ENCODE results near the gene MYL12B. TPM values are rescaled to one million over a fixed set of nuclear protein-coding genes. Genes with fewer than 3 reads are reported as not detected.

The MYL12B gene
- total and polyA plus RNA-seq, 2 donors (not counting 3 experiments of a cell fraction or from before 2014, with no cell fraction given): 634 to 724 TPM

DNA sequence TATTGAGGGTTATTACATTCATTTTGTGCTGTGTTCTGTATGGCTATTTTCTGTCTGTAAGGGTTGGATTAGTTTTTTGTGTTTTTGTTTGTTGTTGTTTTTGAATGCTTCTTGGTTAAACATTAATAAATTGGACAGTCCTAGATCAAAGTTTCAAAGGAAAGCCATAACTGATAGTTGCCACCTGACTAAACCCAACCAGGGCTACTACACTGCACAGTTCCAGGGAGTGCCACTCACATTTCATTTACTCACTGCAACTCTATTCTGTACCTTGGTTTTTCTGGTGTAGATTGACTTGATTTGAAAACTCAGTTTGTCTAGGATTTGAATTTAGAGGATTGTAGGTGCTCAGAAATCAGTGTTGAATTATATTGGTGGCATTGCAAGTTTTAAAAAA, 6.4 kb downstream of the MYL12B start:
- no peak overlapping the region for H3K4me3 ChIP-seq (replicated peaks in 1 of 3; ENCODE audit: insufficient read depth in 1 of 3, low read depth in 1 of 3, low read length in 3 of 3)
- H3K9me3 ChIP-seq (replicated peaks; ENCODE audit: control insufficient read depth, insufficient read depth, low read length): no peaks in the 10 kb centered on the region
- no peak overlapping the region for H3K27ac ChIP-seq (ENCODE audit: insufficient read depth, low read depth, low read length)
- CTCF ChIA-PET: no interaction called here
- peaks cover 62% of the 10 kb centered on the region for H3K4me1 ChIP-seq (ENCODE audit: control insufficient read depth, extremely low read depth, insufficient read depth, low read length)
- dilution Hi-C loops (cut with MboI; ENCODE audit: extremely low pct_ligation_motif_present, low sequenced_read_pairs) (loop anchor here (25.0 kb wide), 1 partner anchor 194 kb away; the partner anchor contains the start of gene TGIF1), intact Hi-C loops (cut with micrococcal nuclease) (no loop called here)
- peaks cover 0 to 8% of the 10 kb centered on the region in 2 experiments for H3K36me3 ChIP-seq (ENCODE audit: control insufficient read depth in 2 of 2, extremely low read depth in 1 of 2, insufficient read depth in 2 of 2, low read length in 2 of 2)
- TF ChIP-seq MYC (IDR thresholded peaks at IDR 0.05; ENCODE audit: low read depth, low read length) (no peak), POLR2AphosphoS5 (IDR thresholded peaks at IDR 0.05; ENCODE audit: insufficient read depth, low read depth, low read length) (no peak), POLR2A (IDR thresholded peaks at IDR 0.05; ENCODE audit: low read depth, low read length) (no peak), JUN (IDR thresholded peaks at IDR 0.05; ENCODE audit: borderline replicate concordance, insufficient read depth, insufficient read length, low read depth) (no peak), FOS (IDR thresholded peaks at IDR 0.05; ENCODE audit: borderline replicate concordance, insufficient read depth, low read length) (no peak), EZH2 (IDR thresholded peaks at IDR 0.05; ENCODE audit: borderline replicate concordance, low read depth, low read length, severe bottlenecking) (no peak), GATA2 (IDR thresholded peaks at IDR 0.05; ENCODE audit: insufficient read depth, insufficient read length, low read depth, low read length) (no peak)
- TF ChIP-seq, protein P1, sequence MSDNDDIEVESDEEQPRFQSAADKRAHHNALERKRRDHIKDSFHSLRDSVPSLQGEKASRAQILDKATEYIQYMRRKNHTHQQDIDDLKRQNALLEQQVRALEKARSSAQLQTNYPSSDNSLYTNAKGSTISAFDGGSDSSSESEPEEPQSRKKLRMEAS (IDR thresholded peaks at IDR 0.05; ENCODE audit: insufficient read depth, insufficient read length): no peak
- TF ChIP-seq, protein P2, sequence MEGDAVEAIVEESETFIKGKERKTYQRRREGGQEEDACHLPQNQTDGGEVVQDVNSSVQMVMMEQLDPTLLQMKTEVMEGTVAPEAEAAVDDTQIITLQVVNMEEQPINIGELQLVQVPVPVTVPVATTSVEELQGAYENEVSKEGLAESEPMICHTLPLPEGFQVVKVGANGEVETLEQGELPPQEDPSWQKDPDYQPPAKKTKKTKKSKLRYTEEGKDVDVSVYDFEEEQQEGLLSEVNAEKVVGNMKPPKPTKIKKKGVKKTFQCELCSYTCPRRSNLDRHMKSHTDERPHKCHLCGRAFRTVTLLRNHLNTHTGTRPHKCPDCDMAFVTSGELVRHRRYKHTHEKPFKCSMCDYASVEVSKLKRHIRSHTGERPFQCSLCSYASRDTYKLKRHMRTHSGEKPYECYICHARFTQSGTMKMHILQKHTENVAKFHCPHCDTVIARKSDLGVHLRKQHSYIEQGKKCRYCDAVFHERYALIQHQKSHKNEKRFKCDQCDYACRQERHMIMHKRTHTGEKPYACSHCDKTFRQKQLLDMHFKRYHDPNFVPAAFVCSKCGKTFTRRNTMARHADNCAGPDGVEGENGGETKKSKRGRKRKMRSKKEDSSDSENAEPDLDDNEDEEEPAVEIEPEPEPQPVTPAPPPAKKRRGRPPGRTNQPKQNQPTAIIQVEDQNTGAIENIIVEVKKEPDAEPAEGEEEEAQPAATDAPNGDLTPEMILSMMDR (IDR thresholded peaks at IDR 0.05; ENCODE audit: extremely low read depth in 1 of 2, insufficient read depth in 1 of 2, low read depth in 1 of 2, low read length in 2 of 2): no peak
- no peak overlapping the region for H2AFZ ChIP-seq (ENCODE audit: low read depth, low read length)
- FAIRE-seq (no peak), DNase-seq (ENCODE audit: low read depth, low spot score) (no peak)
- H3K9ac ChIP-seq (replicated peaks; ENCODE audit: extremely low read depth, insufficient read depth, low read length): no peak overlapping the region
- peak overlapping the region; percentile 52 for H3K4me2 ChIP-seq (ENCODE audit: insufficient read depth, low read length)
- peaks cover 100% of the 10 kb centered on the region for H3K79me2 ChIP-seq (ENCODE audit: control insufficient read depth, insufficient read depth, low read length)
- H4K20me1 ChIP-seq (replicated peaks; ENCODE audit: control insufficient read depth, extremely low read depth, insufficient read depth, low read length): peaks cover 60% of the 10 kb centered on the region
- peaks cover 3% of the 10 kb centered on the region for H3K9me1 ChIP-seq (replicated peaks; ENCODE audit: control insufficient read depth, extremely low read depth, insufficient read depth, low read length)
- POLR2A ChIA-PET: no interaction called here
- H3K27me3 ChIP-seq (ENCODE audit: control insufficient read depth in 2 of 2, insufficient read depth in 2 of 2, low read length in 2 of 2): no peaks in the 10 kb centered on the region
- no TSS peak for BruUV-seq (replicated peaks)

Data from endothelial cell of umbilical vein (primary cell).